ENCODE measurements around the gene P2RY8. TPM values are rescaled to one million over a fixed set of nuclear protein-coding genes. Genes with fewer than 3 reads are reported as not detected.
A peak's percentile ranks its signal among the peaks of the same experiment; 100 is the strongest.

The P2RY8 gene, protein sequence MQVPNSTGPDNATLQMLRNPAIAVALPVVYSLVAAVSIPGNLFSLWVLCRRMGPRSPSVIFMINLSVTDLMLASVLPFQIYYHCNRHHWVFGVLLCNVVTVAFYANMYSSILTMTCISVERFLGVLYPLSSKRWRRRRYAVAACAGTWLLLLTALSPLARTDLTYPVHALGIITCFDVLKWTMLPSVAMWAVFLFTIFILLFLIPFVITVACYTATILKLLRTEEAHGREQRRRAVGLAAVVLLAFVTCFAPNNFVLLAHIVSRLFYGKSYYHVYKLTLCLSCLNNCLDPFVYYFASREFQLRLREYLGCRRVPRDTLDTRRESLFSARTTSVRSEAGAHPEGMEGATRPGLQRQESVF
- total RNA-seq, result 10 to 100 TPM; 19.5 to 32.2 (median 30.0) TPM
- 10 to 100 TPM in 1 of 3 donors, 1 to 10 TPM in 2; 8.1 to 15.5 (median 8.5) TPM for polyA plus RNA-seq
- long read RNA-seq, donor 1, full-length matches to known transcripts, result 4 of 4 reads
- long read RNA-seq, donor 1, partial matches to known transcripts, result 0 of 4 reads
- long read RNA-seq, donor 1, other reads (novel, unspliced or antisense), result 0 of 4 reads
- long read RNA-seq, donor 2, full-length matches to known transcripts, result 7 of 7 reads
- long read RNA-seq, donor 2, partial matches to known transcripts, result 0 of 7 reads
- long read RNA-seq, donor 2, other reads (novel, unspliced or antisense), result 0 of 7 reads

DNA sequence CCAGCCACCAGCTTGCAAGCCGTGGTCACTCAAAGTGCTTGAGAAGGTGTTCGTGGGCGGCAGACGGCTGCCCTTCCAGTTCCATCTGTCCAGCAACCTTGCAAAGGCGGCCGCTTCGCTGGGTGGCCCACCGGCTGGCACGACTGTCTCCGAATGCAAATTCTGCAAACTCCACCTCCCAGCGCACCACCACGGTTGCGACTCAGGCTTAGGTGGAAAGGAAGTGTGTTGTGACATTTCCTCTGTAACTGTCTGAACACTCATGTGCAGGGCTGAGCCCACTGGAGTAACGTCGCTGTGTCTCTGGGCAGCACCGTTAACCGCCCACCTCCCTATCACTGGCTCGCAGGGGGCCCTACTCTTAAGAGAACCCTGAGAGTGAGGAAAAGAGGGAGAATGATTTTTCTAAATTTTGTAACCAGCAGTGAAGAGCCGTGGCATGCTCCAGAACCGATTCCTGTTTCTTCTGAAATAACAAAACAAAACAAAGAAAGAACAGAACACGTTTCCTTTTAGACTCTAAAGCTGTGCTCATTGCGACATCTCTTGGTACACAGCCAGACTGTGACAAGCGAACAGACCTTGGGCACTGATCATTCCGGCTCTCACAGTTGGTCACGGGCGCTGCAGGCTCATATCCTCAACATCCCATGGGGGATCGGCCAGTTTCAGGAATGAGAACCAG, at the start of gene P2RY8:
TSS of gene P2RY8 (minus strand) at position 155 of the 685 bp plus-strand sequence. CDS start 70,627 bp downstream, outside the sequence.
- Histone ChIP-seq H3K4me3 (peak within 1 kb of the TSS; percentile 56 to 80 (median 74)), H3K4me1 (peaks cover 5 to 44% (median 20%) of the 10 kb centered on the region in 6 donors), H3K36me3 (peaks cover 0 to 3% (median 0%) of the 10 kb centered on the region in 6 donors), H3K27me3 (replicated peaks in 1 of 7) (no peaks in the 10 kb centered on the region), H3K9me3 (no peaks in the 10 kb centered on the region), H3K27ac (peak within 1 kb of the TSS; percentile 89 to 94 (median 90))
- intact Hi-C loops (cut with DNase I; ENCODE audit: low total_unique reads), result loop anchor here (10.0 kb wide), 1 partner anchor 72 kb away; no protein-coding TSS in a partner anchor
- 7 to 17% (median 9%) methylated on average over 24 to 27 of the region's 27 CpGs for WGBS, 5 donors
- DNase-seq, result peak; percentile 95
- TF ChIP-seq POLR2AphosphoS5 (IDR thresholded peaks at IDR 0.05), result peak; percentile 87 to 93 (median 89)
- TF ChIP-seq POLR2A (IDR thresholded peaks at IDR 0.05), result peak in 2 of 3 donors; percentile 31 to 50
- TF ChIP-seq, protein P1, sequence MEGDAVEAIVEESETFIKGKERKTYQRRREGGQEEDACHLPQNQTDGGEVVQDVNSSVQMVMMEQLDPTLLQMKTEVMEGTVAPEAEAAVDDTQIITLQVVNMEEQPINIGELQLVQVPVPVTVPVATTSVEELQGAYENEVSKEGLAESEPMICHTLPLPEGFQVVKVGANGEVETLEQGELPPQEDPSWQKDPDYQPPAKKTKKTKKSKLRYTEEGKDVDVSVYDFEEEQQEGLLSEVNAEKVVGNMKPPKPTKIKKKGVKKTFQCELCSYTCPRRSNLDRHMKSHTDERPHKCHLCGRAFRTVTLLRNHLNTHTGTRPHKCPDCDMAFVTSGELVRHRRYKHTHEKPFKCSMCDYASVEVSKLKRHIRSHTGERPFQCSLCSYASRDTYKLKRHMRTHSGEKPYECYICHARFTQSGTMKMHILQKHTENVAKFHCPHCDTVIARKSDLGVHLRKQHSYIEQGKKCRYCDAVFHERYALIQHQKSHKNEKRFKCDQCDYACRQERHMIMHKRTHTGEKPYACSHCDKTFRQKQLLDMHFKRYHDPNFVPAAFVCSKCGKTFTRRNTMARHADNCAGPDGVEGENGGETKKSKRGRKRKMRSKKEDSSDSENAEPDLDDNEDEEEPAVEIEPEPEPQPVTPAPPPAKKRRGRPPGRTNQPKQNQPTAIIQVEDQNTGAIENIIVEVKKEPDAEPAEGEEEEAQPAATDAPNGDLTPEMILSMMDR (IDR thresholded peaks at IDR 0.05 in 8 of 11, conservative IDR thresholded peaks at IDR 0.05 in 3 of 11), result peak in 2 of 11 experiments; percentile 24

DNA sequence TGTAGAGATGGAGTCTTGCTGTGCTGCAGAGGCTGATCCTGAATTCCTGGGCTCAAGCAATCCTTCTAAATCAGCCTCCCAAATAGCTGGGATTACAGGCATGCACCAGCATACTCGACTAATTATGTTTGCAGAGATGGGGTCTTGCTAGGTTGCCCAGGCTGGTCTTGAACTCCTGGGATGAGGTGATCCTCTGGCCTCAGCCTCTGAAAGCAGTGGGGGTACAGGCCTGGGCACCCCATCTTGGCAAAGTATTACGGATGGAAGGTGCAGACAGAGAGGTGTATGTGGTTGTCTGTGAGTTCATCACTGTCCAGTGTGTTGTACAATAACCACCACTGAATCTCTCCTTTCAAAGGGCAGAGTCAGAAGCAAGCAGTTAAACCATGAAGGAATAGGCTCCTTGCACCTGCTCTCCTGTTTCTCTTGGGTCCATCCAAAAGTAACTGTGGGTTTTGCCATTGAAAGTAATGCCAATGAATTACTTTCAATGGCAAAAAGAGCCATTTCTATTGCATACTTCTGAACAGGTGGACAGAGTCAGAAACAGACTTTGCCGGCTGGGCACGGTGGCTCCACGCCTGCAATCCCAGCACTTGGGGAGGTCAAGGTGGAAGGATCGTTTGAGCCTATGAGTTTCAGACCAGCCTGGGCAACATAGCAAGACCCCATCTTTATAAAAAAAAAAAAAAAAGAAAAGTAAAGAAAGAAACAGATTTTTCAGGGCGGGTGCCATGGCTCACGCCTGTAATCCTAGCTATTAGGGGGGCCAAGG, 47.4 kb upstream of the P2RY8 start:
- 91 to 97% (median 95%) methylated on average over 8 of the region's 8 CpGs for WGBS, 5 donors
- no peaks in the 10 kb centered on the region for H3K27me3 ChIP-seq (replicated peaks in 1 of 7)
- peaks cover 0 to 24% (median 8%) of the 10 kb centered on the region in 6 donors for H3K4me1 ChIP-seq
- no peak for DNase-seq
- no peak overlapping the region for H3K27ac ChIP-seq
- no peaks in the 10 kb centered on the region for H3K9me3 ChIP-seq
- H3K4me3 ChIP-seq, result no peak overlapping the region
- no peak for TF ChIP-seq POLR2AphosphoS5 (IDR thresholded peaks at IDR 0.05)
- TF ChIP-seq, protein P1 (IDR thresholded peaks at IDR 0.05 in 8 of 11, conservative IDR thresholded peaks at IDR 0.05 in 3 of 11), result no peak
- TF ChIP-seq POLR2A (IDR thresholded peaks at IDR 0.05), result no peak
- H3K36me3 ChIP-seq, result no peaks in the 10 kb centered on the region
- intact Hi-C loops (cut with DNase I; ENCODE audit: low total_unique reads), result no loop called here

DNA sequence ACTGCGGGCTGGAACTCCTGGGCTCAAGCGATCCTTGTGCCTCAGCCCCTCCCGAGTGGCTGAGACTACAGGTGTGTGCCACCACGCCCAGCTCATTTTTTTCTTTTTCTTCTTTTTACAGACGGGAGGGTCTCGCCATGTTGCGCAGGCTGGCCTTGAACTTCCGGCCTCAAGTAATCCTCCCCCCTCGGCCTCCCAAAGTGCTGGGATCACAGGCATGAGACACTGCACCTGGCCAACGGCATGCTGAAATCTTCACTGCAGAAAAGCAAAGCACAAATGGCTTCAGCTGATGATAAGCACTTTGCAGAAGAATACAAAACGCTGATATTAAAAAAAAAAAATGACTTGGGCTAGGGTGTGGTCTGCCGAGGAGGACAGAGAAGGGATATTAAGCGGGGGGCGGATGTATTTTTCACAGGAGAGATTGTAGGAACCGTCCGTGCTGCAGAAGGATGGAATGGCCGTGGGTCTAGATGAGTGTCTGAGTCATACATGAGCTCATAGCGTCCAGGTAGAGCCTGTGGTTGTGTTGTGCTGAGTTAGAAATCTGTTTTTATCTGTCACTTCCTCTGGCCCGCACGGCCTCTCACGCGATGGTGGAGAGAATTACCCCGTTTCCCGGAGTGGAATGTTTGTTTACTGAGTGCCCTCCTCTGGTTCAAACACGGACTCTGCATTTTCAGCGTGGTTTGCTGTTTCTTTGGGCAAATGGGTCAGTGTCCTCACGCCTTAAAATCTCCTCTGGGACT, 45.9 kb upstream of the P2RY8 start:
- no peak overlapping the region for H3K27ac ChIP-seq
- peaks cover 0 to 24% (median 8%) of the 10 kb centered on the region in 6 donors for H3K4me1 ChIP-seq
- TF ChIP-seq POLR2AphosphoS5 (IDR thresholded peaks at IDR 0.05) (no peak), POLR2A (IDR thresholded peaks at IDR 0.05) (no peak)
- TF ChIP-seq, protein P1 (IDR thresholded peaks at IDR 0.05 in 8 of 11, conservative IDR thresholded peaks at IDR 0.05 in 3 of 11), result no peak
- no peaks in the 10 kb centered on the region for H3K27me3 ChIP-seq (replicated peaks in 1 of 7)
- DNase-seq, result no peak
- H3K4me3 ChIP-seq, result no peak overlapping the region
- no peaks in the 10 kb centered on the region for H3K9me3 ChIP-seq
- WGBS, 5 donors, result 46 to 68% (median 53%) methylated on average over 26 to 27 of the region's 27 CpGs
- intact Hi-C loops (cut with DNase I; ENCODE audit: low total_unique reads), result no loop called here
- H3K36me3 ChIP-seq, result no peaks in the 10 kb centered on the region

Measured in spleen (tissue), 13 donors.